K562 (cell line): ENCODE results near the gene MDC1. TPM values are rescaled to one million over a fixed set of nuclear protein-coding genes. Genes with fewer than 3 reads are reported as not detected.
A peak's percentile ranks its signal among the peaks of the same experiment; 100 is the strongest.

Experiments used
- ATF4 ChIP-seq: fragments of 450-650 bp; formaldehyde crosslinking; IDR thresholded peaks from 2 replicates; pipeline ENCODE4 v1.4.0; 2022; ENCODE audit warnings: mild to moderate bottlenecking, moderate library complexity
- CREB1 ChIP-seq, 2 experiments: sonication (generic) in 1 of 2; formaldehyde crosslinking in 1 of 2; IDR thresholded peaks; 2 replicates each; pipeline versions ENCODE4 v1.6.1 to v1.8.0; 2012 to 2022; ENCODE audit warnings: inconsistent platforms in 1 of 2, mild to moderate bottlenecking in 1 of 2, missing genetic modification reagents in 1 of 2, moderate library complexity in 1 of 2
- HLTF ChIP-seq: fragments of 450-650 bp; IDR thresholded peaks from 2 replicates; pipeline ENCODE4 v1.6.1; 2016
- LCOR ChIP-seq: sonication (generic); formaldehyde crosslinking; IDR thresholded peaks from 2 replicates; pipeline ENCODE4 v1.8.0; 2022; ENCODE audit warnings: mild to moderate bottlenecking, missing genetic modification reagents
- MAZ ChIP-seq, 2 experiments: fragments of 450-650 bp in 1 of 2; sonication (generic) in 1 of 2; formaldehyde crosslinking; IDR thresholded peaks in 1 of 2; conservative IDR thresholded peaks in 1 of 2; 2 replicates each; pipeline versions ENCODE4 v1.4.0 to v1.5.0; 2020; ENCODE audit warnings: mild to moderate bottlenecking in 1 of 2, missing genetic modification reagents in 1 of 2
- NCOA4 ChIP-seq: fragments of 450-650 bp; IDR thresholded peaks from 2 replicates; pipeline ENCODE4 v1.6.1; 2018; ENCODE audit warnings: mild to moderate bottlenecking; ENCODE audit not compliant: partially characterized antibody
- PHB ChIP-seq: fragments of 250-450 bp; sonication (Bioruptor Pico); IDR thresholded peaks from 2 replicates; pipeline ENCODE4 v1.5.0; 2021
- POLR2G ChIP-seq: fragments of 200-400 bp; formaldehyde crosslinking; IDR thresholded peaks from 2 replicates; pipeline ENCODE4 v1.6.1; 2017; ENCODE audit warnings: low read depth, mild to moderate bottlenecking, antibody characterized with exemption, low read length, moderate library complexity
- SOX6 ChIP-seq: fragments of 450-650 bp; IDR thresholded peaks from 2 replicates; pipeline ENCODE4 v1.6.1; 2014; ENCODE audit warnings: mild to moderate bottlenecking
- SRSF9 ChIP-seq: fragments of 200-400 bp; formaldehyde crosslinking; IDR thresholded peaks from 2 replicates; pipeline ENCODE4 v1.6.1; 2017; ENCODE audit warnings: low read depth, low read length, borderline replicate concordance
- U2AF1 ChIP-seq: fragments of 200-400 bp; formaldehyde crosslinking; optimal IDR thresholded peaks from 2 replicates; pipeline ENCODE3; 2017; ENCODE audit warnings: mild to moderate bottlenecking, low read depth, low read length, moderate library complexity
- ZNF121 ChIP-seq: sonication (generic); formaldehyde crosslinking; conservative IDR thresholded peaks from 2 replicates; pipeline ENCODE4 v1.8.0; 2022; ENCODE audit warnings: missing genetic modification reagents
- ZNF224 ChIP-seq: sonication (generic); formaldehyde crosslinking; IDR thresholded peaks from 2 replicates; pipeline ENCODE4 v1.8.0; 2022; ENCODE audit warnings: mild to moderate bottlenecking, missing genetic modification reagents
- ZNF354B ChIP-seq: fragments of 250-450 bp; sonication (Bioruptor Pico); IDR thresholded peaks from 2 replicates; pipeline ENCODE4 v1.4.0; 2020
- ZNF551 ChIP-seq: fragments of 250-450 bp; sonication (Bioruptor Pico); IDR thresholded peaks from 2 replicates; pipeline ENCODE4 v1.5.0; 2021; ENCODE audit warnings: mild to moderate bottlenecking, moderate library complexity
- polyA plus RNA-seq, 8 experiments: library from polyadenylated mRNA; depleted of rRNA in 4 of 8; stranded (reverse) in 5 of 8; unstranded in 3 of 8; fragments of >200 nt; fragmentation: Nextera tagmentation in 2 of 8; fragmentation: Illumina TruSeq in 1 of 8; extraction: Ambion mirVana in 2 of 8; extraction: Trizol in 1 of 8; gene quantifications; 2 replicates each; pipeline versions ENCODE4 v1.2.1 to v1.2.3, GENCODE V29; 2011 to 2014; ENCODE audit warnings: inconsistent platforms in 1 of 8, missing spikeins in 1 of 8
- total RNA-seq, 7 experiments: library from RNA; depleted of rRNA in 6 of 7; stranded (reverse); fragments of >200 nt in 6 of 7; fragmentation: Illumina TruSeq in 2 of 7; extraction: Trizol in 2 of 7; gene quantifications; 2 replicates each; pipeline versions ENCODE4 v1.2.1 to v1.2.3, GENCODE V29; 2011 to 2021; ENCODE audit warnings: low replicate concordance in 1 of 7
- TF ChIP-seq, protein P1 (sequence below): fragments of 450-650 bp; conservative IDR thresholded peaks from 2 replicates; pipeline ENCODE4 v1.6.1; 2016; ENCODE audit warnings: missing genetic modification characterization, low read depth, mild to moderate bottlenecking, missing compliant biosample characterization, moderate library complexity
- TF ChIP-seq, protein P2 (sequence below): sonication (generic); formaldehyde crosslinking; IDR thresholded peaks from 2 replicates; pipeline ENCODE4 v1.8.1; 2023; ENCODE audit warnings: mild to moderate bottlenecking, missing genetic modification reagents
- TF ChIP-seq, protein P3 (sequence below): sonication (generic); formaldehyde crosslinking; IDR thresholded peaks from 2 replicates; pipeline ENCODE4 v1.8.0; 2022; ENCODE audit warnings: missing genetic modification reagents, mild to moderate bottlenecking, borderline replicate concordance
- TF ChIP-seq, protein P4 (sequence below): fragments of 450-650 bp; formaldehyde crosslinking; conservative IDR thresholded peaks from 2 replicates; pipeline ENCODE4 v1.4.0; 2022; ENCODE audit warnings: mild to moderate bottlenecking, missing genetic modification characterization
- TF ChIP-seq, protein P5 (sequence below): fragments of 250-450 bp; sonication (Bioruptor Pico); IDR thresholded peaks from 2 replicates; pipeline ENCODE4 v1.8.0; 2022; ENCODE audit warnings: moderate library complexity, mild to moderate bottlenecking, inconsistent platforms

MDC1 gene
- total and polyA plus RNA-seq, 9 of the 15 experiments (the other 6 are each of a cell fraction or from before 2014, with no cell fraction given), result 8.2 to 114 (median 20.0) TPM

- TF ChIP-seq ZNF224 (CRISPR knock-in tag) (no peak; the same call in 1 of the 2 replicates), HLTF (peak; percentile 6; the same call in 1 of the 2 replicates), SRSF9 (no peak), POLR2G (peak; percentile 81), SOX6 (peak; percentile 80), LCOR (CRISPR knock-in tag) (peak; percentile 78), U2AF1 (peak; percentile 86), ZNF121 (CRISPR knock-in tag) (no peak), CREB1 (IDR thresholded peaks at IDR 0.05) (peak; percentile 82), CREB1 (CRISPR knock-in tag; IDR thresholded peaks at IDR 0.05) (peak; percentile 61), NCOA4 (no peak), MAZ (CRISPR knock-in tag; conservative IDR thresholded peaks at IDR 0.05 in 1 of 2, IDR thresholded peaks at IDR 0.05 in 1 of 2) (peak; percentile 95 to 99), ATF4 (CRISPR knock-in tag) (peak; percentile 56), PHB (CRISPR knock-in tag) (peak; percentile 85; the same call in 1 of the 2 replicates), ZNF354B (CRISPR knock-in tag) (no peak), ZNF551 (no peak)
- TF ChIP-seq, protein P1, sequence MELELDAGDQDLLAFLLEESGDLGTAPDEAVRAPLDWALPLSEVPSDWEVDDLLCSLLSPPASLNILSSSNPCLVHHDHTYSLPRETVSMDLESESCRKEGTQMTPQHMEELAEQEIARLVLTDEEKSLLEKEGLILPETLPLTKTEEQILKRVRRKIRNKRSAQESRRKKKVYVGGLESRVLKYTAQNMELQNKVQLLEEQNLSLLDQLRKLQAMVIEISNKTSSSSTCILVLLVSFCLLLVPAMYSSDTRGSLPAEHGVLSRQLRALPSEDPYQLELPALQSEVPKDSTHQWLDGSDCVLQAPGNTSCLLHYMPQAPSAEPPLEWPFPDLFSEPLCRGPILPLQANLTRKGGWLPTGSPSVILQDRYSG (tag), result no peak
- TF ChIP-seq, protein P2, sequence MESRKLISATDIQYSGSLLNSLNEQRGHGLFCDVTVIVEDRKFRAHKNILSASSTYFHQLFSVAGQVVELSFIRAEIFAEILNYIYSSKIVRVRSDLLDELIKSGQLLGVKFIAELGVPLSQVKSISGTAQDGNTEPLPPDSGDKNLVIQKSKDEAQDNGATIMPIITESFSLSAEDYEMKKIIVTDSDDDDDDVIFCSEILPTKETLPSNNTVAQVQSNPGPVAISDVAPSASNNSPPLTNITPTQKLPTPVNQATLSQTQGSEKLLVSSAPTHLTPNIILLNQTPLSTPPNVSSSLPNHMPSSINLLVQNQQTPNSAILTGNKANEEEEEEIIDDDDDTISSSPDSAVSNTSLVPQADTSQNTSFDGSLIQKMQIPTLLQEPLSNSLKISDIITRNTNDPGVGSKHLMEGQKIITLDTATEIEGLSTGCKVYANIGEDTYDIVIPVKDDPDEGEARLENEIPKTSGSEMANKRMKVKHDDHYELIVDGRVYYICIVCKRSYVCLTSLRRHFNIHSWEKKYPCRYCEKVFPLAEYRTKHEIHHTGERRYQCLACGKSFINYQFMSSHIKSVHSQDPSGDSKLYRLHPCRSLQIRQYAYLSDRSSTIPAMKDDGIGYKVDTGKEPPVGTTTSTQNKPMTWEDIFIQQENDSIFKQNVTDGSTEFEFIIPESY (CRISPR knock-in tag), result no peak
- TF ChIP-seq, protein P3, sequence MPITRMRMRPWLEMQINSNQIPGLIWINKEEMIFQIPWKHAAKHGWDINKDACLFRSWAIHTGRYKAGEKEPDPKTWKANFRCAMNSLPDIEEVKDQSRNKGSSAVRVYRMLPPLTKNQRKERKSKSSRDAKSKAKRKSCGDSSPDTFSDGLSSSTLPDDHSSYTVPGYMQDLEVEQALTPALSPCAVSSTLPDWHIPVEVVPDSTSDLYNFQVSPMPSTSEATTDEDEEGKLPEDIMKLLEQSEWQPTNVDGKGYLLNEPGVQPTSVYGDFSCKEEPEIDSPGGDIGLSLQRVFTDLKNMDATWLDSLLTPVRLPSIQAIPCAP (CRISPR knock-in tag), result no peak
- TF ChIP-seq, protein P4, sequence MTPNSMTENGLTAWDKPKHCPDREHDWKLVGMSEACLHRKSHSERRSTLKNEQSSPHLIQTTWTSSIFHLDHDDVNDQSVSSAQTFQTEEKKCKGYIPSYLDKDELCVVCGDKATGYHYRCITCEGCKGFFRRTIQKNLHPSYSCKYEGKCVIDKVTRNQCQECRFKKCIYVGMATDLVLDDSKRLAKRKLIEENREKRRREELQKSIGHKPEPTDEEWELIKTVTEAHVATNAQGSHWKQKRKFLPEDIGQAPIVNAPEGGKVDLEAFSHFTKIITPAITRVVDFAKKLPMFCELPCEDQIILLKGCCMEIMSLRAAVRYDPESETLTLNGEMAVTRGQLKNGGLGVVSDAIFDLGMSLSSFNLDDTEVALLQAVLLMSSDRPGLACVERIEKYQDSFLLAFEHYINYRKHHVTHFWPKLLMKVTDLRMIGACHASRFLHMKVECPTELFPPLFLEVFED (CRISPR knock-in tag), result peak; percentile 95
- TF ChIP-seq, protein P5, sequence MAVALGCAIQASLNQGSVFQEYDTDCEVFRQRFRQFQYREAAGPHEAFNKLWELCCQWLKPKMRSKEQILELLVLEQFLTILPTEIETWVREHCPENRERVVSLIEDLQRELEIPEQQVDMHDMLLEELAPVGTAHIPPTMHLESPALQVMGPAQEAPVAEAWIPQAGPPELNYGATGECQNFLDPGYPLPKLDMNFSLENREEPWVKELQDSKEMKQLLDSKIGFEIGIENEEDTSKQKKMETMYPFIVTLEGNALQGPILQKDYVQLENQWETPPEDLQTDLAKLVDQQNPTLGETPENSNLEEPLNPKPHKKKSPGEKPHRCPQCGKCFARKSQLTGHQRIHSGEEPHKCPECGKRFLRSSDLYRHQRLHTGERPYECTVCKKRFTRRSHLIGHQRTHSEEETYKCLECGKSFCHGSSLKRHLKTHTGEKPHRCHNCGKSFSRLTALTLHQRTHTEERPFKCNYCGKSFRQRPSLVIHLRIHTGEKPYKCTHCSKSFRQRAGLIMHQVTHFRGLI, result no peak
Measured at GRCh38 chr6:30721198-30722024, 4.3 kb upstream of the MDC1 start (continued).
